NCI-H146 (cell line): ENCODE results near the gene SDK2.
A peak's percentile ranks its signal among the peaks of the same experiment; 100 is the strongest.
"Not testable (repeated sequence)": the region's sequence is repeated elsewhere in the genome, so short reads cannot be mapped to it uniquely, and the experiment has no call there.

Source experiments
- DNase-seq: peaks from one replicate; lab custom pipeline; 2025; lab: John Stamatoyannopoulos, UW

Gene SDK2

DNA sequence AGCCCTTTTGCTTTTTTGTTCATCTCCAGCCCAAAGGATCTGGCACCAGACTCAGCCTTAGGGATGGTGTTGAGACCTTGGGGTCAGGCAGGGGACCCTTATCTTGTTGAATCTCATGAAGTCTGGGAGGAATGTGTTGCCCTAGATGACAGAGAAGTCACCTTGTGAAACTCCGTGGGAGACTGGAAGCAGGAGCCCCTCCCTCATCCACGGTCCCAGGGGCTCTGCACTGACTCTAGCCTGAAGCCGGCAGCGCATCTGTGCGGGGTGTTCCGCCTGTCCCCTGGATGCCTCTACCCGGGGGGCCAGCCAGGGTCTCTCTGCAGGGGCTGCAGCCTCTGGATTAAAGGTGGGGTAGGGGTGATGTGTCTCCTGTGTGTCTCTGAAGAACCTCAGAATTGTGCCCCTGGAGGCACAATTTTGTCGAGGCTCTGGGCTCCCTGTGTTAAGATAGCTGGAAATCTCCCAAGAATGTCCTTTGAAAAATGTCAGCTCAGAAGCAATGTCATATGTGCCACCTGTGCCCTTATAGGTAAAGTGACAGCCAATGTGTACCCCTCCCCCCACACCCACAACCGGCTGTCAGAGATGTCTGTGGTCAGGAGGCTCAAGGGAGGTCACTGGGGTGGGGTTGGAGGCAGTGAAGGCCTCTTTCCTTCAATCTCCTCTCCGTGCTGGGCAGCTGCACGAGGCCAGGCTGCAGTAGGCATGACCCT, 300.3 kb downstream of the SDK2 start:
- no peak for DNase-seq

DNA sequence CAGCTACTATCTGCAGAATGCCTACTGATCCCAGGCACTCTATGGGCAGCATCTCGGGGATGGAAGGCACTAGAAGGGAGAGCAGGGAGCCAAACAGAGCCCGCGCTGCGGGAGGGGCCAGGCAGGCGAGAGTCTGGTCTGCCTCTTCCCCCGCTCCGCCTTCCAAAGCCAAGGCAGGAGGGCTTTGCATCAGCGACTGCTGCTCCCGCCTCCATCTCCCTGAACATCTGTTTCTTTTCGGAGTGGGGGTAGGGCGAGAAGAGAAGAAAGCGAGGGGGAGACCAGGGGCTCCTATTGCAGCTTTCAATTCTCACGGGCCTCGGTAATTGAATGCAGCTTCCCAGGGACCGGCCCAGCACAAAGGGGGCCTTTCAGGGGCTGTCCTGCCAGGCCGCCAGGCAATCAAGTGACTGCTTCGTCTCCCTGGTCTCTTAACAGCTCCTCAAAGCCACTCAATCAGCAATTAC, 301.0 kb downstream of the SDK2 start:
- DNase-seq: no peak

GRCh38 chr17:73342541-73343167, 301.6 kb downstream of the SDK2 start:
- no peak for DNase-seq

DNA sequence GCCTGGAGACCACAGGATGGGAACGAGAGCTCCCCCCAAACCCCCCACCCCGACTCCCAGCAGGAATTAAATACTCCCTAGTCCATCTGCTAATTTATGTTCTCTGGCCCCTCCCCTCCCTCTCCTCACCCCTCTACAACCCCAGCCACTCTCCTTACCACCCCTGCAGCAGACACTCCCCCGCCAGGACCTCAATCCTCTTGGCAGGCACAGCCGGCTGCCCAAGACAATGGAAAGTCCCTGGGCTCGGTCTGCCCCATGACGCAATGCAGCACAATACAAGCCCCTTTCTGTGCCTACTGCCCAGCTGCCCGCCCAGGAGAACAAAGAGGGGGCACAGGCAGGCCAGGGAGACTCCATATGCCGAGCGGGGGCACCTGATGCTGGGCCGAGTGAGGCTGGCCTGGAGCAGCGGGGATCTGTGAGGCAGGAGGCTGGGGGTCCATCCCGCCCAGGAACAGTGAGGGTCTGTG, 302.2 kb downstream of the SDK2 start:
- no peak for DNase-seq

- no peak for DNase-seq
Measured at GRCh38 chr17:73341350-73342049, 302.7 kb downstream of the SDK2 start.

- DNase-seq: no peak
Measured at GRCh38 chr17:73340093-73340596, 304.1 kb downstream of the SDK2 start.

- no peak for DNase-seq
Measured at GRCh38 chr17:73338566-73339197, 305.6 kb downstream of the SDK2 start.

DNA sequence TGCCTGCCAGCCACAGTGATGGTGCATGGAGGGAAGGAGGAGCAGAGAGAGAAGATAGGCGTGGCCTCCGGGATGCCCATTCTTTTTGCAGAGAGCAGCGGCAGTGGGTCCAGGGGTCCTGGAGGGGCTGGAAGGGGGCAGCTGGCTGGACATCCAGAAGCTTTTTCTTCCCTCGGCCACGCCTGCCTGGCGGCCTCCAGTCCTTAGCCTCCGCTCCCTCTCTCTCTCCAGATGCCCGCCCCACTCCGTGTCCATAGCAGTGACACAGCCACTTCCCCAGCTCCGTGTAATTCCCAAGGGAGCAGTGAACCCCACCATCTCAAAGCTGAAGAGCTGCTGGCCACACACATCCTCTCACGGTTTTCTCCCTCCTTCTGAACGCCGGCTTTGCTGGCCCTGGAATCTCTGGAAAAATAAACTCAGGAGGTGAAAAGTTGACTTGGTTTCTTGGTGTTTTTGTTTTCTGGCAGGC, 306.2 kb downstream of the SDK2 start:
- no peak for DNase-seq

DNA sequence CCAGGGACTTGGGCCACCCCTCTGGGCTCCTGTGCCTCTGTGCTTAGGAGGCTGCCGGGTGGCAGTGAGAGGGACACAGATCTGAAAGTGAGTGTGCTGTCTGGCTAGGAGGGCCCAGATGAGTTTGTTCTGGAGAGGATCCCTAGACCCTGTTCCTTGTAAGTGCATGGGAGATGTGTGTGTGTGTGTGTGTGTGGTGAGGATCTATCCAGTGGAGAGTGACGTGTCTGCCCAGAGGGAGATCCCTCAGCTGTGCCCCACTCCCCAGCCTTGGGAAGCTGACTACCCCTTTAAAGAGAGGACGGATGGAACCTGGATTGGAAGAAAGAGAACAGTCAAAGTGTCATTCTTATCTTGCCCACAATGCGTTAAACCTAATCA, 306.9 kb downstream of the SDK2 start:
- no peak for DNase-seq

DNA sequence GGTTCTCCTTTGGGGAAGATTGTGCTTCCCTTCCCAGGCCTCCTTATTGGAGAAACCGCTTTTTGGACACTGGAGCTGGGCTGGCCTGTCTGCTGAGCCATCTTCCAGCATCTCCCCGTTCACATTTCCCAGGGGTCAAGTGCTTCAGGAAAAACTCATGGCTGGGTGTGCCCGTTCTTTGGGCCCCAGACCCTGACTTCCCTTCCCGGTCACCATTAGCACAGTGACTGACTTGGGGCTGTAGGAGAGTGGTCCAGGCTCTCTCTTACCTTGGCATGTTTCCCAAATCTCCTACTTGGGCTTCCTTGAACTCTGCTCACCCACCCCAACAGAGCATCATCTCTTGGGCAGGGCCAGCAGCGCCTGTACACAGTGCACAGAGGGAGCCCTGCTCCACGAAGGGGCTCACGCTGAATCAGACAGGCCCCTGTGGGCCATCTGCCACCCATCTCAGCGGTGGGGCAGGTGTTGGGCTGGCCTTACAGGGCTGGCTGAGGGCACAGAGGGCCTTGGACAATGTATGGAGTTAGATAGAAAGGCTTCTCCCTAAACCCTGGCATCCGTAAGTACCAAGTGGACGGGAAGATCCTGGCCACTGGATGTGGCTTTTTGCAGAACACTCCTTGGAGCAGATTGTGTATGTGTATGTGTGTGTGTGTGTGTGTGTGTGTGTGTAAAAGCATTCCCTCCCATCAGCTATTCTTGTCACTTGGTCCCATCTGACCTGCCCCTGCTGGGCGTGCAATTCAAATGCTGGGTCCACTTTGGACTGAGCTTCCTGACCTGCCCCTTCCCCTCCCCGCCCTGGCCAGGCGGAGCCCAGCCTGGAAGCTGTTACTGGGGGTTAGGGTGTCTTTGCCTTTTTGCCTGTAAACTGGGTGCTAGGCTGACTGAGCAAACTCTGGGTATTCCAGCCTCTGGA, 307.6 kb downstream of the SDK2 start:
- DNase-seq: no peak

DNA sequence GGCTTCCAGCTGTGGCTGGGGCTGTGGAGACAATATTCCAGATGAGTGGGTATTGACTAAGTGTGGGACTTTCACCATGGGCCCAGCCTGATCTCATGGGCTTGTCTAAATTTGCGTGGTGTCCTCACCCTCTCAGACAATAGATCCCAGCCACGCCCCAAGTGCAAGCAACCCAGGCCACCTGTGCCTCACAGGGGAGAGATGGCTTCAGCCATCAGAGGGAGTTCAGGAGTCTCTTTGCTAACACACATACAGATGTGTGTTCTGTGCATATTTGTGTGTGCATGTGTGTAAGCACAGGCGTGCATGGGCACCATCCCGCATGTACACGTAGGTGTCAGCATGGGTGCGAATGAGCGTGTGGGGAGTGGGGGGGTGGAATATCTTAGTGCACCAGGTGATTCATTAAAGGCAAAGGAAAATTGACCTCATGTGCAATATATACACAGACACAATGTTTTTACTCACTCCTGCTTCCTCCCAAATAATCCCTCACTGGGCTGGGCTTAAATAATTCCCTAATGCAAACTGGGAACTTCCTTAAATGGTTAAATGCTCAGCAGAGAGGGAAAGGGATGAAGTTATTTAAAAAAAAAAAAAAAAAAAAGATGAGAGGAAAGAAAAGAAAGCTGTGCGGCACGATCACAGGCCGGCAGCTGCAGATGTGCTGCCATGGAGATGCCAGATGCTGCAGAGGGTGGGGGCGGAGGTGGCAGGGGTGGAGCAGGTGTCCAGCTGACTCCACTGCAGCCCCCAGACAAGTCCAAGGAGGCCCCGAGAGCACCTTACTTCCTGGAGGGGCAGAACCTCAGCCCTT, 308.4 kb downstream of the SDK2 start:
- DNase-seq: peak; percentile 67

DNA sequence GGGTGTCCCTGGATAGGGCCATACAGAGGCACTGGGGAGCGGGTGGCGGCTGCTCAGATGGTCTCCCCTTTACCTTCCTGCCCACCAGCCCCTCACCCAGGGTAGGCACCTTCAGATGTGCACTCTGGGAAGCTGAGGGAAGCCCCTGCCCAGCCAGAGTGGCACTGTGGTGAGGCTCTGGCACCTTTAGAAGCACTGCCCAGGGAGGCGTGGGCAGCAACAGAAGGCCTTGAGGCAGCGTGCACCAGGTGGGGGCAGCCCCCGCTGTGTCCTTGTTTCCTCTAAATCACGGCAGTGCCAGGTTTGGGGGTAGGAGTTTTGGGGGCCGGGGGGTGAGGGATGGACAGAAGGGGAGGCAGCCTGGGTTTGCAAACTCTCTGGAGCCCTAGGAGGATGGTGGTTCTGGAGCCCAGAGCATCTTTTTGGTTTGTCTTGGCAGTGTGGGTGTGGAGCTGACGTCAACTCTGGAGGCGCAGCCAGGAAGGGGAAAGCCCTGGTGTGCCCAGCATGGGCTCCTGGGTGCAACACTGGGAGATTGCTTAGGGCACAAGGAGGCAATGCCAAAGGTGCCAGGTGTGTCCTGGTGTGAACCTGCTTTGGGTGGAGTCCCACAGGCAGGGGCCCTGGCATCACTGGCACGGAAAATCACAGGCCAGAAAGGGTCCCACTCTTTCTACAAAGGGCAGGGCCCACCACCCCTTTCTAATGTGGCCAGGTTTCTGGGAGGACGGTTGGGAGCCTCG, 309.3 kb downstream of the SDK2 start:
- no peak for DNase-seq

GRCh38 chr17:73333445-73333844, 310.8 kb downstream of the SDK2 start:
- not testable (repeated sequence) for DNase-seq

DNA sequence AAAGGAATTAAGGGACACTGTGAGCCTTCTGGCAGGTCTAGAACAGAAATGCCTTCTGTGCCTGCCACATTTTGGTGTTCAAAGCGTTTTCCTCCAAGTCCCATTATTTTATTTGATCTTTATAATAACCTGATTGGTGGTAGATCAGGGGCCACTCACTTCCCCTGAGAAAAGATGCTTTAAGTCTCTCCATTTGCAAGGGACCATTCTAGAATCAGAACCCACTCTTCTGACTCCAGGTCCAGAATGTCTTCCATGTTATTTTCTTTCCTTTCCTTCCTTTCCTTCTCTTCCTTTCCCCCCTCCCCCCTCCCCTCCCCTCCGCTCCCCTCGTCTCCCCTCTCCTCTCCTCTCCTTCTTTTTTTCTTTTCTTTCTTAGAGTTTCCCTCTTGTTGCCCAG, 313.2 kb downstream of the SDK2 start:
- DNase-seq: no peak

- DNase-seq: no peak
Measured at GRCh38 chr17:73327676-73328075, 316.6 kb downstream of the SDK2 start.

GRCh38 chr17:73325527-73325842, 318.8 kb downstream of the SDK2 start:
- DNase-seq: no peak

DNA sequence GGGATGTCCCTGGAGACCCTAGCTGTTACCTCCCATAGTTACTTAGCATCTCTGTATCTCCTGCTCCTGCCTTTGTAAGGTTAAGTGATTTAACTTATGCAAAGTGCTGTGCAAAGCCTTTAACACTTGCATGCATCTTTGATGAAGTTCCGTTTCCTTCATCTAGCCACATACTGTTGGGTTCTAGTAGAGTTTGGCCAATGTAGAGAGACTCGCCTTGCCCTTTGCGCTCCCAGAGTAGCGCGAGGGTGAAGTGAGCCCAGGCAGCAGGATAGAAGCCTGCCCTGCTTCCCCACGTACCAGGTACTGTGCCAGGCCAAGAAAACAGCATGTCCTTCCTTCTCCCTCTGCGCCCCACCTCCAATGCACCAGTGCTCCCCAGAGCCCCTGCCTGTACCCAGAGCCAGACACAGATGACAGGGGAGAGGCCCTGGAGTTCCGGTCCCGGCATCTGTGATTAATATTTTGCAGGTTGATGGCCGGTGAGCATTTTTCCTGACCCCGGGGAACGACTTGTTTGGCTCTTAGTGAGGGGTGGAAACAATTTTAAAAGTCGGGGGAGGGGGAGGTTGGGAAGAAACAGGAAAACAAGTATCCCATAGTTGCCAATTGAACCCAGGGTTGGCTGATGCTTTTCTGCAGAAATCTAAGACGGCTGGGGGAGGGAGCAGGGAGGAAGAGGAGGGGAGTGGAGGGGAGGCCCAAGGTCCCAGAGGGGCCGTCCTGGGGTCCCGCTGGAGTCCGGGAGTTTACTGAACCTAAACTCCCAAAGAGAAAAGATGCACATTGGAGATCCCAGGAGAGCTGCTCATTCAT, 319.3 kb downstream of the SDK2 start:
- no peak for DNase-seq

DNA sequence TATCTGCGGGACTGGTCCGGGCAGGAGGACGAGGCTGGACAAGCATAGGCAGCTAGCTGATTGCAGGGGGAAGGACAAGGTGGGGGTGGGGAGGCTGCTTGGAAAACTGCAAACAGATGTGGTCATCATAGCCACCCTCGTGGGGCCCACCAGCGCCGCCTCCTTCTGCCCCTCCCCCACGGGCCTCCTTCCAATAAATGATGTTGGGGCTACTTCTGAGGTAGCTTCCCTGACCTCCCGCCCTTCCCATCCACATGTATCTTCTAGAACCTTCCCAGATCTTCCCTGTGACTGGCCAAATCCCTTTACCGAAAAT, 320.1 kb downstream of the SDK2 start:
- DNase-seq: no peak
